GM12892 (cell line): Measurements from ENCODE around the gene DEAF1.
"Not testable (repeated sequence)": the region's sequence is repeated elsewhere in the genome, so short reads cannot be mapped to it uniquely, and the experiment has no call there.

Experiments
- DNase-seq: peaks from one replicate; pipeline ENCODE4 v3.0.0; 2011; ENCODE audit not compliant: insufficient read length
- FAIRE-seq: peaks from 2 replicates; lab custom pipeline; 2011; peaks lifted over from hg19 to GRCh38; lab: Jason Lieb, UNC
- POLR2A ChIP-seq: IDR thresholded peaks from 2 replicates; pipeline ENCODE4 v1.6.1; 2011; ENCODE audit warnings: low read depth, low read length, control low read depth
- POLR2AphosphoS5 ChIP-seq: IDR thresholded peaks from 2 replicates; pipeline ENCODE4 v1.6.1; 2011; ENCODE audit warnings: low read depth, low read length, control low read depth
- TAF1 ChIP-seq: IDR thresholded peaks from 2 replicates; pipeline ENCODE4 v1.6.1; 2011; ENCODE audit warnings: low read depth, mild to moderate bottlenecking, control low read depth, low read length, borderline replicate concordance

DEAF1 gene

GRCh38 chr11:695288-695537, 191 bp upstream of the DEAF1 start:
- TF ChIP-seq POLR2A (no peak), POLR2AphosphoS5 (no peak), TAF1 (no peak)
- peak; percentile 100 for FAIRE-seq

GRCh38 chr11:693887-694562, 997 bp downstream of the DEAF1 start:
- DNase-seq, result no peak
- FAIRE-seq, result peak; percentile 51
- TF ChIP-seq POLR2AphosphoS5 (no peak), TAF1 (no peak), POLR2A (no peak)

More at GRCh38 chr11:695288-695537, 191 bp upstream of the DEAF1 start:
- no peak for DNase-seq

- DNase-seq (no peak), FAIRE-seq (peak; percentile 14)
- TF ChIP-seq POLR2A, result no peak
These were observed 1.6 kb downstream of the DEAF1 start for GRCh38 chr11:693415-693831.

GRCh38 chr11:692824-693414, 2.1 kb downstream of the DEAF1 start:
- no peak for TF ChIP-seq POLR2A
- TF ChIP-seq TAF1, result no peak
- no peak for DNase-seq

GRCh38 chr11:691710-692590, 3.1 kb downstream of the DEAF1 start:
- TF ChIP-seq TAF1 (no peak), POLR2AphosphoS5 (no peak), POLR2A (no peak)
- FAIRE-seq (no peak), DNase-seq (no peak)

More at GRCh38 chr11:692824-693414, 2.1 kb downstream of the DEAF1 start:
- peak; percentile 60 for FAIRE-seq

DNA sequence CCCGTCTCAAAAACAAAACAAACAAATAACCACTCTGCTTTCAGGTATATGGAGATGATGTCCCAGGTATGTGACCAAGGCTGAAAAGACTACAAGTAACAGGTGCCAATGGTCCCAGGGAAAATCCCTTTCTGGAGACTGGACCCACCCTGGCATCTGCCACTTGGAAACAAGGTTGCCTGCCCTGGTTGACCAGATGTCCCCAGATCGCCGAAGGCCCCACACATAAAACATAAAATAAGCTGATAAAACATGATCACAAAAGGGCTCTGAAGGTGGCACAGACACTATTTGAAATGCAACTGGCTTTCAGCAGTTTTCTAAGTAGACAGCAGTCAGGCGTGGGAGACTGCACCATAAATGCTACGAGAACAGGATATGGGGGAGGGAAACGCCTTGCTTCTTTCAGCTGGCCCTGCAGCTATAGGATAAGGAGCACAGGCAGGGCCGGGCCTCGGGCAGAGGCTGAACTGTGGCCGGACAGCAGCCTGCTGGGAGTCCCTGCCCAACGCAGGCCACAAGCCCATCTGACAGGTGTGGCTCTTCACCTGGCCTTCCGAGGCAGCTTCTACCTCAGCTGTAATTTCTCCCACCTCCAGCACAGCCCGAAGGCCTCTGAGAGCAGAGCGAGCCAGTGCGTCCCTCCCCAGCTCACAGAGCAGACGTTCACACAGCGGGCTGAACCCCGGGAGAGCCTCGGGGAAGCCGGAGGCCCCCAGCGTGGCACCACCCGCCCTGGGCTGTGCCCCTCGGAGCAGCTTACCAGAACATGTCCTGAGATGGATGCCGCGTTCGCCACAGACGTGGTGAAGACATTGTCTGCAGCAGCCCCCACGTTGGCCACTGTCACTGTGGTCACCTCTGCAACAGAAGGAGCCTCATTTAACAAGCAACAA, 4.0 kb downstream of the DEAF1 start:
- DNase-seq (no peak), FAIRE-seq (no peak)
- TF ChIP-seq POLR2AphosphoS5, result no peak
- TF ChIP-seq POLR2A, result no peak
- no peak for TF ChIP-seq TAF1

GRCh38 chr11:690244-690643, 4.8 kb downstream of the DEAF1 start:
- not testable (repeated sequence) for DNase-seq, FAIRE-seq

DNA sequence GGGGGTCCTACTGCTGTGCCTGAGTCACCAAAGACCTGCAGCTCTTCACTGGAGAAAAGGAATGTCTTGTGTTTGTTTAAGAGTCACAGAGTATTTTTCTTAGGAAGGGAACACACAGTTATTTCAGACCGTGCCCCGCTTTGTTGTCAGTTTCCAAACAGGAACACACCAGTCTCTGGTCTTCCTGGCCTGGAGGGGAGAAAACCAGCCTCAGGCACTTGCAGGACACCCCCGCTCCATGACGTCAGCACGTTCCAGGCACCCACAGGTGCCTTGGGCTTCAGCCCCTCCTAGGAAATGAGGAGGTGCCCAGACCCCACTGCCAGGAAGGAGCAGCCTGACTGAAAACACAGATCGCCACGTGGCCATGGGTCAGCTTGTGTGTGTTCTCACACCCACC, 5.4 kb downstream of the DEAF1 start:
- TF ChIP-seq TAF1 (no peak), POLR2AphosphoS5 (no peak), POLR2A (no peak)
- DNase-seq (no peak), FAIRE-seq (no peak)

DNA sequence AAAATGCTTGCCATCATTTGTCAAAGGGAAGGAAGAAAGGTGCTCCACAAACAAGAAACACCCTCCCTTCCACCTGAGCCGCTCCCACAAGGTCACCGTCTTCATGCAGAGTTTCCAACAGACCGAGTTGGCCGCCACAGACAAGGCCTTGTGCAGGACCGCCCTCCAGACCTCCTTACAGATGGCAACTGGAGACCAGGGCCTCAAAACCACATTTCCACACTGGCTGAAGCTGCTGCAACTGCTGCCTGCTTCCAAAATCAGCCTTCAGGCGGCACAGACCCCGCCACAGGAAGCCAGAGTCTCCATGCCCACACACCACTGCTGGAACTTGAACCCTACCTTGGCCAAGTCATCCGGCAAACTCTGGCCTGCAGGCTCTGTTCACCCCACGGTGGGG, 6.3 kb downstream of the DEAF1 start:
- FAIRE-seq, result no peak
- TF ChIP-seq POLR2AphosphoS5, result no peak
- no peak for TF ChIP-seq POLR2A
- no peak for TF ChIP-seq TAF1
- no peak for DNase-seq

DNA sequence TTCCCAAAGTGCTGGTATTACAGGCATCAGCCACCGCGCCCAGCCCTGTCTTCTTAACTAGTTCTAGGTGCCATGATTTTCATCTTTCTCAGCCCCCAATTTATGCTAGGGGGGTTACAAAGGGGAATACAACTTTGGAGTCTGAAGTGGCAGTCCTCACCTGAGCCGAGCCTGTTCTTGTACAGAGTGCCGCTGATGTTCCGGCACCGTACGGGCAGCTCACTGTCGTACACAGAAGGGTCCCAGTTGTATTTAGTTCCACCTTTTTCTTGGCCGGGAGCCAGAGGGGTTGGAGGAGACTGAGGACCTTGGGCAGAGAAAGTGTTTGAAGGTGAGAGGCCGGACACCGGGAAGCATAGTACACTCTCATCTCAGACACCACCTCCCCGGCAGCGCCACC, 7.3 kb downstream of the DEAF1 start:
- no peak for TF ChIP-seq POLR2AphosphoS5
- no peak for TF ChIP-seq TAF1
- no peak for TF ChIP-seq POLR2A
- no peak for FAIRE-seq
- DNase-seq, result no peak

- DNase-seq (no peak), FAIRE-seq (no peak)
- TF ChIP-seq TAF1, result no peak
These were observed 8.4 kb downstream of the DEAF1 start for GRCh38 chr11:686451-687243.
